SJSA1 (cell line): ENCODE results near the gene TRPV3. TPM values are rescaled to one million over a fixed set of nuclear protein-coding genes. Genes with fewer than 3 reads are reported as not detected.

ENCODE experiments used
- DNase-seq, 2 experiments: peaks; one replicate each; pipeline ENCODE4 v3.0.0-alpha.2; 2015 to 2020; ENCODE audit warnings: low spot score in 2 of 2, low read depth in 1 of 2
- H3K27ac ChIP-seq: fragments of 250-450 bp; sonication (Bioruptor Pico); 2 replicates; pipeline ENCODE4 v1.5.1; 2020; ENCODE audit warnings: mild to moderate bottlenecking, moderate library complexity
- H3K27me3 ChIP-seq: fragments of 250-450 bp; sonication (Bioruptor Pico); replicated peaks from 2 replicates; pipeline ENCODE4 v1.5.1; 2020; ENCODE audit warnings: mild to moderate bottlenecking, moderate library complexity
- H3K36me3 ChIP-seq: fragments of 250-450 bp; sonication (Bioruptor Pico); 2 replicates; pipeline ENCODE4 v1.5.1; 2020; ENCODE audit warnings: mild to moderate bottlenecking
- H3K4me1 ChIP-seq: fragments of 250-450 bp; sonication (Bioruptor Pico); replicated peaks from 2 replicates; pipeline ENCODE4 v1.6.1; 2021; ENCODE audit warnings: mild to moderate bottlenecking
- H3K4me3 ChIP-seq: fragments of 250-450 bp; sonication (Bioruptor Pico); 2 replicates; pipeline ENCODE4 v1.5.1; 2020; ENCODE audit warnings: mild to moderate bottlenecking
- H3K9me3 ChIP-seq: fragments of 250-450 bp; sonication (Bioruptor Pico); replicated peaks from 2 replicates; pipeline ENCODE4 v1.5.1; 2020; ENCODE audit warnings: mild to moderate bottlenecking
- total RNA-seq: library from RNA; depleted of rRNA; stranded (reverse); fragments of >200 nt; shearing (Covaris generic); gene quantifications from 2 replicates; pipeline ENCODE4 v1.2.3, GENCODE V29; 2014

TRPV3 gene
- total RNA-seq, 1 experiment from 2014 or later, result not detected

- H3K9me3 ChIP-seq, result no peaks in the 10 kb centered on the region
- H3K27ac ChIP-seq, result no peak overlapping the region
- no peaks in the 10 kb centered on the region for H3K27me3 ChIP-seq
- H3K36me3 ChIP-seq, result no peaks in the 10 kb centered on the region
- no peak for DNase-seq
- H3K4me1 ChIP-seq, result no peaks in the 10 kb centered on the region
- no peak overlapping the region for H3K4me3 ChIP-seq
Observed at GRCh38 chr17:3511852-3512504, 45.6 kb downstream of the TRPV3 start.

GRCh38 chr17:3510090-3510489, 47.5 kb downstream of the TRPV3 start:
- no peaks in the 10 kb centered on the region for H3K4me1 ChIP-seq
- H3K27ac ChIP-seq, result no peak overlapping the region
- no peaks in the 10 kb centered on the region for H3K36me3 ChIP-seq
- H3K4me3 ChIP-seq, result no peak overlapping the region
- H3K9me3 ChIP-seq, result no peaks in the 10 kb centered on the region
- no peaks in the 10 kb centered on the region for H3K27me3 ChIP-seq
- DNase-seq, result no peak

- no peak for DNase-seq
- no peaks in the 10 kb centered on the region for H3K4me1 ChIP-seq
- H3K9me3 ChIP-seq, result no peaks in the 10 kb centered on the region
- no peak overlapping the region for H3K4me3 ChIP-seq
- no peaks in the 10 kb centered on the region for H3K27me3 ChIP-seq
- no peak overlapping the region for H3K27ac ChIP-seq
- no peaks in the 10 kb centered on the region for H3K36me3 ChIP-seq
Observed at GRCh38 chr17:3507869-3508268, 49.7 kb downstream of the TRPV3 start.

GRCh38 chr17:3507071-3507470, 50.5 kb downstream of the TRPV3 start:
- no peaks in the 10 kb centered on the region for H3K36me3 ChIP-seq
- H3K27me3 ChIP-seq, result no peaks in the 10 kb centered on the region
- H3K27ac ChIP-seq, result no peak overlapping the region
- H3K4me1 ChIP-seq, result no peaks in the 10 kb centered on the region
- no peak for DNase-seq
- H3K9me3 ChIP-seq, result no peaks in the 10 kb centered on the region
- no peak overlapping the region for H3K4me3 ChIP-seq

- H3K27me3 ChIP-seq, result no peaks in the 10 kb centered on the region
- H3K36me3 ChIP-seq, result no peaks in the 10 kb centered on the region
- no peak for DNase-seq
- no peaks in the 10 kb centered on the region for H3K4me1 ChIP-seq
- H3K4me3 ChIP-seq, result no peak overlapping the region
- no peaks in the 10 kb centered on the region for H3K9me3 ChIP-seq
- H3K27ac ChIP-seq, result no peak overlapping the region
Observed at GRCh38 chr17:3506054-3506453, 51.6 kb downstream of the TRPV3 start.

GRCh38 chr17:3505008-3505407, 52.6 kb downstream of the TRPV3 start:
- no peaks in the 10 kb centered on the region for H3K9me3 ChIP-seq
- H3K4me1 ChIP-seq, result no peaks in the 10 kb centered on the region
- no peak overlapping the region for H3K27ac ChIP-seq
- H3K27me3 ChIP-seq, result no peaks in the 10 kb centered on the region
- no peaks in the 10 kb centered on the region for H3K36me3 ChIP-seq
- H3K4me3 ChIP-seq, result no peak overlapping the region
- DNase-seq, result no peak

GRCh38 chr17:3503285-3503684, 54.3 kb downstream of the TRPV3 start:
- H3K4me3 ChIP-seq, result no peak overlapping the region

GRCh38 chr17:3502466-3502865, 55.1 kb downstream of the TRPV3 start:
- Histone ChIP-seq H3K9me3 (no peaks in the 10 kb centered on the region), H3K27me3 (no peaks in the 10 kb centered on the region), H3K36me3 (no peaks in the 10 kb centered on the region), H3K4me1 (no peaks in the 10 kb centered on the region), H3K4me3 (no peak overlapping the region), H3K27ac (no peak overlapping the region)
- DNase-seq, result no peak

More at GRCh38 chr17:3503285-3503684, 54.3 kb downstream of the TRPV3 start:
- no peaks in the 10 kb centered on the region for H3K4me1 ChIP-seq
- no peaks in the 10 kb centered on the region for H3K27me3 ChIP-seq
- no peak for DNase-seq
- no peak overlapping the region for H3K27ac ChIP-seq
- no peaks in the 10 kb centered on the region for H3K36me3 ChIP-seq
- no peaks in the 10 kb centered on the region for H3K9me3 ChIP-seq

- no peaks in the 10 kb centered on the region for H3K4me1 ChIP-seq
- DNase-seq, result no peak
- no peaks in the 10 kb centered on the region for H3K36me3 ChIP-seq
- H3K27me3 ChIP-seq, result no peaks in the 10 kb centered on the region
- no peaks in the 10 kb centered on the region for H3K9me3 ChIP-seq
- no peak overlapping the region for H3K4me3 ChIP-seq
- H3K27ac ChIP-seq, result no peak overlapping the region
Observed at GRCh38 chr17:3501344-3501743, 56.3 kb downstream of the TRPV3 start.

- no peaks in the 10 kb centered on the region for H3K4me1 ChIP-seq
- no peak for DNase-seq
- no peaks in the 10 kb centered on the region for H3K36me3 ChIP-seq
- no peak overlapping the region for H3K4me3 ChIP-seq
- H3K9me3 ChIP-seq, result no peaks in the 10 kb centered on the region
- no peak overlapping the region for H3K27ac ChIP-seq
- H3K27me3 ChIP-seq, result no peaks in the 10 kb centered on the region
Observed at GRCh38 chr17:3497101-3497500, 60.5 kb downstream of the TRPV3 start.

GRCh38 chr17:3485481-3486068, 72.0 kb downstream of the TRPV3 start:
- Histone ChIP-seq H3K27me3 (0 out of 2 replicates have a peak, but pooled peaks cover 3% of the 10 kb centered on the region), H3K36me3 (no peaks in the 10 kb centered on the region), H3K4me3 (no peak overlapping the region), H3K9me3 (no peaks in the 10 kb centered on the region), H3K27ac (no peak overlapping the region), H3K4me1 (no peaks in the 10 kb centered on the region)
- DNase-seq, result no peak

GRCh38 chr17:3482852-3483251, 74.8 kb downstream of the TRPV3 start:
- Histone ChIP-seq H3K36me3 (no peaks in the 10 kb centered on the region), H3K27ac (no peak overlapping the region), H3K4me1 (no peaks in the 10 kb centered on the region), H3K9me3 (no peaks in the 10 kb centered on the region), H3K4me3 (no peak overlapping the region), H3K27me3 (0 out of 2 replicates have a peak, but pooled peaks cover 3% of the 10 kb centered on the region)
- no peak for DNase-seq

- Histone ChIP-seq H3K27ac (no peak overlapping the region), H3K36me3 (no peaks in the 10 kb centered on the region), H3K4me3 (no peak overlapping the region), H3K9me3 (no peaks in the 10 kb centered on the region), H3K27me3 (no peaks in the 10 kb centered on the region), H3K4me1 (no peaks in the 10 kb centered on the region)
- no peak for DNase-seq
Observed at GRCh38 chr17:3479988-3480387, 77.6 kb downstream of the TRPV3 start.

- no peaks in the 10 kb centered on the region for H3K27me3 ChIP-seq
- no peaks in the 10 kb centered on the region for H3K4me1 ChIP-seq
- H3K4me3 ChIP-seq, result peak within 1 kb of the TSS; percentile 14
- peak in 1 of 2 experiments; percentile 3 for DNase-seq
- no peaks in the 10 kb centered on the region for H3K9me3 ChIP-seq
- no peaks in the 10 kb centered on the region for H3K36me3 ChIP-seq
- H3K27ac ChIP-seq, result no peak within 1 kb of the TSS
Observed at GRCh38 chr17:3475812-3476610, 81.6 kb downstream of the TRPV3 start, which contains the start of gene ASPA. ASPA (plus strand) TSS chr17:3475997; CDS start chr17:3476160, 163 bp downstream.
